IMR-90 (cell line): ENCODE data around the gene PRKCE. TPM values are rescaled to one million over a fixed set of nuclear protein-coding genes. Genes with fewer than 3 reads are reported as not detected.

Experiments
- ATAC-seq: fragments of 200-7000 bp; cut with Tn5 transposase; 2 replicates; pipeline ENCODE4 v1.9.1; 2020; ENCODE audit warnings: low read depth, mild to moderate bottlenecking, moderate library complexity
- BruUV-seq: library from RNA; stranded (reverse); fragments of 400-500 nt; replicated peaks from 2 replicates; lab custom pipeline; 2021; lab: Mats Ljungman, UMichigan
- CTCF ChIA-PET: fragments of 300-600 bp; formaldehyde crosslinking; extraction: SDS; loops from one replicate; lab custom pipeline; 2021; ENCODE audit warnings: antibody characterized with exemption; lab: Yijun Ruan, JAX
- POLR2A ChIA-PET: fragments of 300-600 bp; sonication (Branson Sonifier 250); formaldehyde crosslinking; loops from one replicate; lab custom pipeline; 2022; ENCODE audit warnings: antibody characterized with exemption; ENCODE audit not compliant: unreplicated experiment; lab: Charles Lee
- DNase-seq: peaks from one replicate; pipeline ENCODE4 v3.0.0; 2013
- H2AFZ ChIP-seq: replicated peaks from 2 replicates; pipeline ENCODE3; 2013; ENCODE audit warnings: low read length, mild to moderate bottlenecking; ENCODE audit not compliant: poor library complexity
- H2AK5ac ChIP-seq: 2 replicates; pipeline ENCODE4 v1.6.1; 2013; ENCODE audit warnings: low read depth, low read length, inconsistent platforms
- H2AK9ac ChIP-seq: replicated peaks from 2 replicates; pipeline ENCODE3; 2013; ENCODE audit warnings: mild to moderate bottlenecking, low read depth, low read length, moderate library complexity; ENCODE audit not compliant: poor library complexity
- H2BK120ac ChIP-seq: 2 replicates; pipeline ENCODE4 v1.6.1; 2013; ENCODE audit warnings: low read depth, low read length, inconsistent platforms
- H2BK15ac ChIP-seq: 3 replicates; pipeline ENCODE4 v1.6.1; 2013; ENCODE audit warnings: low read depth, low read length, inconsistent platforms
- H2BK20ac ChIP-seq: 2 replicates; pipeline ENCODE4 v1.6.1; 2013; ENCODE audit warnings: low read depth, mild to moderate bottlenecking, inconsistent platforms, low read length, moderate library complexity
- H2BK5ac ChIP-seq: 2 replicates; pipeline ENCODE4 v1.6.1; 2013; ENCODE audit warnings: mild to moderate bottlenecking, low read depth, low read length, inconsistent platforms; ENCODE audit not compliant: poor library complexity, severe bottlenecking
- H3K14ac ChIP-seq: replicated peaks from 2 replicates; pipeline ENCODE4 v1.6.1; 2013; ENCODE audit warnings: low read depth, low read length, inconsistent platforms
- H3K18ac ChIP-seq: 2 replicates; pipeline ENCODE4 v1.6.1; 2013; ENCODE audit warnings: low read depth, low read length, control low read depth
- H3K23ac ChIP-seq: 2 replicates; pipeline ENCODE4 v1.6.1; 2013; ENCODE audit warnings: low read depth, low read length, inconsistent platforms
- H3K27ac ChIP-seq: 2 replicates; pipeline ENCODE4 v1.5.1; 2013; ENCODE audit warnings: mild to moderate bottlenecking, control low read depth, low read length; ENCODE audit not compliant: insufficient read depth
- H3K27me3 ChIP-seq: 2 replicates; pipeline ENCODE4 v1.6.1; 2013; ENCODE audit warnings: low read length; ENCODE audit not compliant: control insufficient read depth, insufficient read depth
- H3K36me3 ChIP-seq: 2 replicates; pipeline ENCODE4 v1.6.1; 2013; ENCODE audit warnings: low read length, mixed read lengths; ENCODE audit not compliant: control insufficient read depth, insufficient read depth
- H3K4ac ChIP-seq: 2 replicates; pipeline ENCODE4 v1.6.1; 2013; ENCODE audit warnings: low read depth, low read length, inconsistent platforms
- H3K4me1 ChIP-seq: 2 replicates; pipeline ENCODE4 v1.6.1; 2013; ENCODE audit warnings: low read length, mixed read lengths; ENCODE audit not compliant: control insufficient read depth, insufficient read depth
- H3K4me2 ChIP-seq: 2 replicates; pipeline ENCODE4 v1.6.1; 2013; ENCODE audit warnings: low read depth, mild to moderate bottlenecking, control low read depth, low read length, moderate library complexity
- H3K4me3 ChIP-seq: 2 replicates; pipeline ENCODE4 v1.5.1; 2013; ENCODE audit warnings: low read depth, mild to moderate bottlenecking, control low read depth, low read length, moderate library complexity; ENCODE audit not compliant: insufficient read depth
- H3K56ac ChIP-seq: 2 replicates; pipeline ENCODE4 v1.6.1; 2013; ENCODE audit warnings: low read length, inconsistent platforms; ENCODE audit not compliant: insufficient read depth; ENCODE audit errors: extremely low read depth
- H3K79me1 ChIP-seq, 2 experiments: 2 replicates each; pipeline ENCODE4 v1.6.1; 2013; ENCODE audit warnings: low read length in 2 of 2, inconsistent platforms in 1 of 2, low read depth in 1 of 2
- H3K9ac ChIP-seq: 2 replicates; pipeline ENCODE4 v1.6.1; 2013; ENCODE audit warnings: low read depth, low read length, control low read depth
- H3K9me1 ChIP-seq: 2 replicates; pipeline ENCODE4 v1.6.1; 2013; ENCODE audit warnings: low read length, inconsistent platforms; ENCODE audit not compliant: insufficient read depth
- H3K9me3 ChIP-seq: 2 replicates; pipeline ENCODE4 v1.6.1; 2013; ENCODE audit warnings: low read length; ENCODE audit not compliant: control insufficient read depth, insufficient read depth
- H4K20me1 ChIP-seq: 2 replicates; pipeline ENCODE4 v1.6.1; 2013; ENCODE audit warnings: low read length, inconsistent platforms; ENCODE audit not compliant: insufficient read depth
- H4K5ac ChIP-seq: 2 replicates; pipeline ENCODE4 v1.6.1; 2013; ENCODE audit warnings: mild to moderate bottlenecking, low read depth, low read length, control low read depth
- H4K8ac ChIP-seq, 2 experiments: 2 replicates each; pipeline ENCODE4 v1.6.1; 2013; ENCODE audit warnings: low read depth in 2 of 2, low read length in 2 of 2, control low read depth in 1 of 2, inconsistent platforms in 1 of 2
- H4K91ac ChIP-seq: 2 replicates; pipeline ENCODE4 v1.6.1; 2013; ENCODE audit warnings: low read depth, low read length, inconsistent platforms; ENCODE audit not compliant: insufficient read depth
- CTCF ChIP-seq: conservative IDR thresholded peaks from 2 replicates; pipeline ENCODE4 v1.5.1; 2012; ENCODE audit warnings: mild to moderate bottlenecking, low read depth, low read length, improper control_type of control experiment
- MAFK ChIP-seq: IDR thresholded peaks from 2 replicates; pipeline ENCODE4 v1.6.1; 2012; ENCODE audit warnings: low read depth, low read length, improper control_type of control experiment
- MXI1 ChIP-seq: IDR thresholded peaks from 2 replicates; pipeline ENCODE4 v1.6.1; 2012; ENCODE audit warnings: low read depth, mild to moderate bottlenecking, low read length, moderate library complexity, borderline replicate concordance
- RFX5 ChIP-seq: IDR thresholded peaks from 2 replicates; pipeline ENCODE4 v1.8.0; 2012; ENCODE audit warnings: low read depth, mild to moderate bottlenecking, low read length, moderate library complexity
- WGBS, 2 experiments: methylation state at CpG; one replicate each; pipeline versions ENCODE4 v1.1.5 to v1.1.7; 2013; ENCODE audit warnings: missing lambda C conversion rate in 2 of 2; ENCODE audit not compliant: insufficient read length in 1 of 2; ENCODE audit errors: extremely low coverage in 2 of 2; 5-methylcytosine and 5-hydroxymethylcytosine counted together
- dilution Hi-C: fragments of 300-500 bp; cut with HindIII; formaldehyde crosslinking; loops from one replicate; pipeline ENCODE4 v1.14.3; 2018; ENCODE audit warnings: low sequenced_read_pairs; ENCODE audit not compliant: unreplicated experiment
- in situ Hi-C: fragments of 300-500 bp; cut with MboI; formaldehyde crosslinking; loops from 3 replicates; pipeline ENCODE4 v1.14.3; 2019; ENCODE audit warnings: low sequenced_read_pairs, inconsistent platforms, mixed read lengths
- intact Hi-C: fragments of 100-400 bp; cut with micrococcal nuclease; formaldehyde crosslinking; loops from 2 replicates; pipeline ENCODE4 v1.10.0; 2022
- polyA plus RNA-seq, 3 experiments: library from polyadenylated mRNA; depleted of rRNA; stranded (reverse); fragments of >200 nt; gene quantifications; 2 replicates each; pipeline ENCODE4 v1.2.3, GENCODE V29; 2012; ENCODE audit warnings: low replicate concordance in 1 of 3
- total RNA-seq: library from RNA; depleted of rRNA; stranded (reverse); fragments of >200 nt; gene quantifications from 2 replicates; pipeline ENCODE4 v1.2.3, GENCODE V29; 2012

Gene PRKCE
- total and polyA plus RNA-seq, 2 of the 4 experiments (the other 2 are of a cell fraction) = 8.1 to 32.4 TPM

DNA sequence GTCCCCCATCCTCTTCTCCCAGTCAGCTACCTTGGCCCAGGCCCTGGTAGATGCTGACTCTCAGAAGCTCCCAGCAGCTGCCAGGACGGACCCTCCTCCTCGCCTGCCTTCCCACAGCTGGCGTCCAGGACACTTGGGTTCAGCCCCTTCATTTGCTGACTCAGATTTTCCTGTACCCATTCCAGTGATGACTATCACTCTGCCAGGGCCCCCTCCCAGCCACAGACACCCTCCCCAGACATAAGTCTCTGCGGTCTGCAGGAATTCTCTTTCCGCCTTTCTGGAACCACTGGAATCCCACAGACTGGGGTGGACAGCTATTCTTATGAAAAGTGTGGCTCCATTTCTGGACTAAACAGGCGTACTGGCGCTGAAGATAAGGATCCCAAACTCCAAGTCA lies 385.5 kb downstream of the PRKCE start:
- H3K14ac ChIP-seq = peak overlapping the region; percentile 26; the same call in 1 of the 2 replicates
- peaks cover 5% of the 10 kb centered on the region for H3K4me1 ChIP-seq
- H2AFZ ChIP-seq = no peak overlapping the region
- dilution Hi-C loops = no loop called here
- H4K91ac ChIP-seq = 0 out of 2 replicates have a peak overlapping the region, but pooled peaks have one; percentile 18
- no peak overlapping the region for H3K23ac ChIP-seq
- no peak overlapping the region for H2BK15ac ChIP-seq
- peak overlapping the region; percentile 53 for H2AK5ac ChIP-seq
- no peak overlapping the region for H3K9ac ChIP-seq
- POLR2A ChIA-PET = interaction anchor here (0.6 kb wide), 1 partner anchor 503 kb away, joined by 8 read pairs; no protein-coding TSS in a partner anchor
- CTCF ChIA-PET = no interaction called here
- H3K79me1 ChIP-seq = peaks cover 3 to 6% of the 10 kb centered on the region in 2 experiments; a peak in 2 of 4 replicates
- H3K27me3 ChIP-seq = no peaks in the 10 kb centered on the region
- H2AK9ac ChIP-seq = no peak overlapping the region
- no peaks in the 10 kb centered on the region for H4K20me1 ChIP-seq
- H3K4me3 ChIP-seq = no peak overlapping the region
- no peak overlapping the region for H4K5ac ChIP-seq
- peak; percentile 32 for DNase-seq
- ATAC-seq = no peak
- no TSS peak for BruUV-seq
- H2BK5ac ChIP-seq = no peak overlapping the region
- peaks cover 2% of the 10 kb centered on the region; the same call in 1 of the 2 replicates for H3K36me3 ChIP-seq
- WGBS, 2 experiments = 81% methylated on average over 3 of the region's 7 CpGs; no CpG with 5 or more reads in 1 of the 2 experiments
- H3K4ac ChIP-seq = peak overlapping the region; percentile 24; the same call in 1 of the 2 replicates
- in situ Hi-C loops = no loop called here
- no peak overlapping the region for H3K4me2 ChIP-seq
- no peak overlapping the region for H3K27ac ChIP-seq
- H3K18ac ChIP-seq = no peak overlapping the region
- intact Hi-C loops = no loop called here
- H3K9me1 ChIP-seq = 0 out of 2 replicates have a peak, but pooled peaks cover 8% of the 10 kb centered on the region
- peak overlapping the region; percentile 22; the same call in 1 of the 2 replicates for H2BK120ac ChIP-seq
- H2BK20ac ChIP-seq = 0 out of 2 replicates have a peak overlapping the region, but pooled peaks have one; percentile 13
- H4K8ac ChIP-seq = no peak overlapping the region
- no peak overlapping the region for H3K56ac ChIP-seq
- H3K9me3 ChIP-seq = no peaks in the 10 kb centered on the region
- TF ChIP-seq CTCF (no peak), MXI1 (no peak), MAFK (peak; percentile 70), RFX5 (no peak)
